Esophagus (tissue), 2 donors: ENCODE measurements around the gene AATF. TPM values are rescaled to one million over a fixed set of nuclear protein-coding genes. Genes with fewer than 3 reads are reported as not detected.

Experiments used
- H3K27ac ChIP-seq, 2 donors: one replicate each; pipeline ENCODE4 v1.5.1; 2013; ENCODE audit warnings: low read depth in 2 of 2, mild to moderate bottlenecking in 2 of 2, inconsistent platforms in 1 of 2, low read length in 1 of 2, moderate library complexity in 1 of 2
- H3K27me3 ChIP-seq, 2 donors: one replicate each; pipeline ENCODE4 v1.6.1; 2013; ENCODE audit warnings: low read length in 2 of 2, control low read depth in 1 of 2, mild to moderate bottlenecking in 1 of 2; ENCODE audit not compliant: insufficient read depth in 2 of 2, control insufficient read depth in 1 of 2
- H3K36me3 ChIP-seq, 2 donors: one replicate each; pipeline ENCODE4 v1.6.1; 2013; ENCODE audit warnings: low read length in 1 of 2; ENCODE audit not compliant: control insufficient read depth in 2 of 2, insufficient read depth in 2 of 2
- H3K4me1 ChIP-seq, 2 donors: one replicate each; pipeline ENCODE4 v1.6.1; 2013; ENCODE audit warnings: low read length in 1 of 2; ENCODE audit not compliant: control insufficient read depth in 2 of 2, insufficient read depth in 2 of 2
- H3K4me3 ChIP-seq, 2 donors: one replicate each; pipeline ENCODE4 v1.5.1; 2013; ENCODE audit warnings: low read length in 2 of 2, mild to moderate bottlenecking in 2 of 2, low read depth in 1 of 2, moderate library complexity in 1 of 2
- H3K9me3 ChIP-seq, 2 donors: one replicate each; pipeline ENCODE4 v1.6.1; 2013; ENCODE audit warnings: mild to moderate bottlenecking in 2 of 2, low read depth in 1 of 2, low read length in 1 of 2, moderate library complexity in 1 of 2; ENCODE audit not compliant: control insufficient read depth in 2 of 2, insufficient read depth in 1 of 2
- WGBS, 2 donors: extraction: QIAGEN DNeasy Blood & Tissue Kit; methylation state at CpG; one replicate each; pipeline ENCODE4 v1.1.7; 2013; 5-methylcytosine and 5-hydroxymethylcytosine counted together
- polyA plus RNA-seq, 2 donors: library from polyadenylated mRNA; stranded (reverse); fragments of 200-250 nt; gene quantifications; one replicate each; pipeline ENCODE4 v1.2.3, GENCODE V29; 2013
- donor health status: healthy with polysubstance abuse.
- donor health status: Bipolar disorder and iron deficiency.

AATF gene
- polyA plus RNA-seq, 2 donors, result 17.4 to 25.7 TPM

- Histone ChIP-seq H3K4me1 (peaks cover 0 to 2% of the 10 kb centered on the region in 2 donors), H3K9me3 (no peaks in the 10 kb centered on the region), H3K27me3 (no peaks in the 10 kb centered on the region), H3K36me3 (peaks cover 0 to 33% of the 10 kb centered on the region in 2 donors), H3K4me3 (no peak overlapping the region), H3K27ac (no peak overlapping the region)
- WGBS, 2 donors, result 71 to 80% methylated on average over 3 of the region's 3 CpGs
These were observed 142.2 kb downstream of the AATF start for GRCh38 chr17:37090941-37091340.

- Histone ChIP-seq H3K9me3 (no peaks in the 10 kb centered on the region), H3K4me1 (peaks cover 0 to 1% of the 10 kb centered on the region in 2 donors), H3K27me3 (no peaks in the 10 kb centered on the region), H3K4me3 (no peak overlapping the region), H3K36me3 (peaks cover 9 to 36% of the 10 kb centered on the region in 2 donors), H3K27ac (no peak overlapping the region)
- 55 to 72% methylated on average over 2 of the region's 2 CpGs for WGBS, 2 donors
These were observed 143.3 kb downstream of the AATF start for GRCh38 chr17:37092071-37092470.

- H3K27me3 ChIP-seq, result no peaks in the 10 kb centered on the region
- peaks cover 15 to 37% of the 10 kb centered on the region in 2 donors for H3K36me3 ChIP-seq
- no peak overlapping the region for H3K27ac ChIP-seq
- H3K9me3 ChIP-seq, result no peaks in the 10 kb centered on the region
- H3K4me1 ChIP-seq, result no peaks in the 10 kb centered on the region
- H3K4me3 ChIP-seq, result no peak overlapping the region
These were observed 143.9 kb downstream of the AATF start for GRCh38 chr17:37092701-37093100.

- Histone ChIP-seq H3K27me3 (no peaks in the 10 kb centered on the region), H3K4me1 (peaks cover 0 to 2% of the 10 kb centered on the region in 2 donors), H3K9me3 (no peaks in the 10 kb centered on the region), H3K36me3 (peaks cover 20 to 43% of the 10 kb centered on the region in 2 donors), H3K4me3 (no peak overlapping the region), H3K27ac (no peak overlapping the region)
- WGBS, 2 donors, result 75 to 80% methylated on average over 4 of the region's 4 CpGs
These were observed 145.6 kb downstream of the AATF start for GRCh38 chr17:37094391-37094790.

- no peak overlapping the region for H3K27ac ChIP-seq
- no peak overlapping the region for H3K4me3 ChIP-seq
- H3K27me3 ChIP-seq, result no peaks in the 10 kb centered on the region
- H3K4me1 ChIP-seq, result peaks cover 0 to 3% of the 10 kb centered on the region in 2 donors
- peaks cover 20 to 44% of the 10 kb centered on the region in 2 donors for H3K36me3 ChIP-seq
- no peaks in the 10 kb centered on the region for H3K9me3 ChIP-seq
- 93 to 96% methylated on average over 2 of the region's 2 CpGs for WGBS, 2 donors
These were observed 147.3 kb downstream of the AATF start for GRCh38 chr17:37096071-37096470.

GRCh38 chr17:37097154-37097553 lies 148.4 kb downstream of the AATF start:
- Histone ChIP-seq H3K4me3 (no peak overlapping the region), H3K27me3 (no peaks in the 10 kb centered on the region), H3K4me1 (peaks cover 0 to 3% of the 10 kb centered on the region in 2 donors), H3K9me3 (no peaks in the 10 kb centered on the region), H3K36me3 (peaks cover 20 to 43% of the 10 kb centered on the region in 2 donors), H3K27ac (no peak overlapping the region)
- 71 to 86% methylated on average over 2 of the region's 2 CpGs for WGBS, 2 donors

GRCh38 chr17:37098152-37098551 lies 149.4 kb downstream of the AATF start:
- no peaks in the 10 kb centered on the region for H3K9me3 ChIP-seq
- 83 to 87% methylated on average over 5 of the region's 5 CpGs for WGBS, 2 donors
- H3K27ac ChIP-seq, result no peak overlapping the region
- no peaks in the 10 kb centered on the region for H3K27me3 ChIP-seq
- peaks cover 20 to 42% of the 10 kb centered on the region in 2 donors for H3K36me3 ChIP-seq
- no peak overlapping the region for H3K4me3 ChIP-seq
- H3K4me1 ChIP-seq, result peaks cover 0 to 3% of the 10 kb centered on the region in 2 donors

GRCh38 chr17:37098910-37099664 lies 150.3 kb downstream of the AATF start:
- Histone ChIP-seq H3K4me3 (no peak overlapping the region), H3K36me3 (peaks cover 22 to 41% of the 10 kb centered on the region in 2 donors), H3K27me3 (no peaks in the 10 kb centered on the region), H3K27ac (no peak overlapping the region), H3K4me1 (peaks cover 0 to 3% of the 10 kb centered on the region in 2 donors), H3K9me3 (no peaks in the 10 kb centered on the region)
- 94 to 96% methylated on average over 9 of the region's 9 CpGs for WGBS, 2 donors

- peaks cover 22 to 39% of the 10 kb centered on the region in 2 donors for H3K36me3 ChIP-seq
- H3K9me3 ChIP-seq, result no peaks in the 10 kb centered on the region
- H3K4me1 ChIP-seq, result peaks cover 0 to 3% of the 10 kb centered on the region in 2 donors
- 92 to 94% methylated on average over 4 of the region's 4 CpGs for WGBS, 2 donors
- no peak overlapping the region for H3K27ac ChIP-seq
- H3K27me3 ChIP-seq, result no peaks in the 10 kb centered on the region
- no peak overlapping the region for H3K4me3 ChIP-seq
These were observed 151.5 kb downstream of the AATF start for GRCh38 chr17:37100231-37100630.

- Histone ChIP-seq H3K4me3 (no peak overlapping the region), H3K9me3 (no peaks in the 10 kb centered on the region), H3K27me3 (no peaks in the 10 kb centered on the region), H3K36me3 (peaks cover 20 to 33% of the 10 kb centered on the region in 2 donors), H3K27ac (no peak overlapping the region), H3K4me1 (peaks cover 0 to 3% of the 10 kb centered on the region in 2 donors)
- 98 to 99% methylated on average over 2 of the region's 2 CpGs for WGBS, 2 donors
These were observed 152.6 kb downstream of the AATF start for GRCh38 chr17:37101306-37101705.
